GM11168 (cell line): ENCODE data around the gene WAPL.
"Not testable (repeated sequence)": the region's sequence is repeated elsewhere in the genome, so short reads cannot be mapped to it uniquely, and the experiment has no call there.

Experiments
- in situ Hi-C: fragments of 300-500 bp; cut with MboI; formaldehyde crosslinking; loops from one replicate; pipeline ENCODE4 v1.12.0; 2022; ENCODE audit warnings: low sequenced_read_pairs; ENCODE audit not compliant: unreplicated experiment

Gene WAPL

GRCh38 chr10:86521678-86522509, at the start of gene WAPL:
Gene WAPL (minus strand): TSS chr10:86521792. CDS start chr10:86518069, 3,723 bp downstream.
- in situ Hi-C loops = no loop called here

GRCh38 chr10:86569335-86569734, 47.7 kb upstream of the WAPL start:
- in situ Hi-C loops = no loop called here

GRCh38 chr10:86566518-86566917, 44.9 kb upstream of the WAPL start:
- in situ Hi-C loops = not testable (repeated sequence)

GRCh38 chr10:86563338-86563737, 41.7 kb upstream of the WAPL start:
- in situ Hi-C loops = not testable (repeated sequence)

GRCh38 chr10:86558695-86559094, 37.1 kb upstream of the WAPL start:
- in situ Hi-C loops = not testable (repeated sequence)

GRCh38 chr10:86556933-86557649, 35.5 kb upstream of the WAPL start:
- in situ Hi-C loops = no loop called here

GRCh38 chr10:86556532-86556931, 34.9 kb upstream of the WAPL start:
- in situ Hi-C loops = no loop called here

GRCh38 chr10:86553639-86554038, 32.0 kb upstream of the WAPL start:
- in situ Hi-C loops = no loop called here

- in situ Hi-C loops = no loop called here
Observed at GRCh38 chr10:86553213-86553612, 31.6 kb upstream of the WAPL start.

- in situ Hi-C loops = no loop called here
Observed at GRCh38 chr10:86547296-86547695, 25.7 kb upstream of the WAPL start.

- in situ Hi-C loops = no loop called here
Observed at GRCh38 chr10:86545101-86545500, 23.5 kb upstream of the WAPL start.

GRCh38 chr10:86540016-86540415, 18.4 kb upstream of the WAPL start:
- in situ Hi-C loops = no loop called here

GRCh38 chr10:86538547-86538946, 17.0 kb upstream of the WAPL start:
- in situ Hi-C loops = no loop called here

GRCh38 chr10:86538040-86538439, 16.4 kb upstream of the WAPL start:
- in situ Hi-C loops = not testable (repeated sequence)

GRCh38 chr10:86536294-86536861, 14.8 kb upstream of the WAPL start:
- in situ Hi-C loops = no loop called here

- in situ Hi-C loops = no loop called here
Observed at GRCh38 chr10:86535132-86535882, 13.7 kb upstream of the WAPL start.

GRCh38 chr10:86533328-86533727, 11.7 kb upstream of the WAPL start:
- in situ Hi-C loops = no loop called here

GRCh38 chr10:86528736-86529135, 7.1 kb upstream of the WAPL start:
- in situ Hi-C loops = not testable (repeated sequence)

GRCh38 chr10:86526606-86527005, 5.0 kb upstream of the WAPL start:
- in situ Hi-C loops = no loop called here

- in situ Hi-C loops = not testable (repeated sequence)
Observed at GRCh38 chr10:86525713-86526112, 4.1 kb upstream of the WAPL start.
